ENCODE results near the gene MYO1D. TPM values are rescaled to one million over a fixed set of nuclear protein-coding genes. Genes with fewer than 3 reads are reported as not detected.

The MYO1D gene
- total and polyA plus RNA-seq, 2 of the 13 experiments (the other 11 are each of a cell fraction or from before 2014, with no cell fraction given) = 13.2 to 17.3 TPM

GRCh38 chr17:32913593-32913992 is 36.7 kb upstream of the MYO1D start:
- intact Hi-C loops (cut with micrococcal nuclease; ENCODE audit: unreplicated experiment) = no loop called here
- no peak overlapping the region for H3K27ac ChIP-seq (ENCODE audit: extremely low read length, insufficient read depth, low read length)
- DNase-seq (ENCODE audit: low spot score) (no peak), ATAC-seq (no peak), FAIRE-seq (no peak)
- H3K27me3 ChIP-seq (ENCODE audit: control insufficient read depth in 1 of 2, insufficient read depth in 2 of 2, low read length in 2 of 2) = no peaks in the 10 kb centered on the region
- H3K4me2 ChIP-seq (ENCODE audit: low read depth, low read length) = no peak overlapping the region
- H3K9ac ChIP-seq (ENCODE audit: insufficient read depth, low read depth, low read length) = no peak overlapping the region
- ChIA-PET POLR2A (no interaction called here), CTCF (ENCODE audit: low intra/inter-chr PET ratio, low total read pairs) (no interaction called here)
- H4K20me1 ChIP-seq (ENCODE audit: insufficient read depth, low read length) = no peaks in the 10 kb centered on the region
- H3K79me2 ChIP-seq (ENCODE audit: insufficient read depth, low read length) = no peaks in the 10 kb centered on the region
- no peaks in the 10 kb centered on the region for H3K36me3 ChIP-seq (replicated peaks in 1 of 2; ENCODE audit: control insufficient read depth in 1 of 2, insufficient read depth in 2 of 2, low read length in 2 of 2)
- peaks cover 84% of the 10 kb centered on the region for H3K4me1 ChIP-seq (ENCODE audit: insufficient read depth, low read length)
- no peaks in the 10 kb centered on the region for H3K9me3 ChIP-seq (ENCODE audit: low read length)
- H3K4me3 ChIP-seq (replicated peaks in 1 of 3; ENCODE audit: insufficient read depth in 1 of 3, low read depth in 2 of 3, low read length in 3 of 3) = no peak overlapping the region
- BruUV-seq (replicated peaks) = no TSS peak
- no peak overlapping the region for H2AFZ ChIP-seq (ENCODE audit: low read length)
- TF ChIP-seq TBP (CRISPR knock-in tag; IDR thresholded peaks at IDR 0.05) = no peak
- TF ChIP-seq ZNF589 (CRISPR knock-in tag; conservative IDR thresholded peaks at IDR 0.05) = no peak
- peak; percentile 79 for TF ChIP-seq ZNF770 (CRISPR knock-in tag; IDR thresholded peaks at IDR 0.05)
- WGBS (ENCODE audit: low lambda C conversion rate) = 58% methylated on average over 7 of the region's 7 CpGs
- in situ Hi-C loops (cut with HindIII; ENCODE audit: extremely low pct_ligation_motif_present, low pct_unique_long_range_greater_than_20kb) = loop anchor here (5.0 kb wide), 1 partner anchor 131 kb away; no protein-coding TSS in a partner anchor

- DNase-seq (ENCODE audit: low spot score) = peak; percentile 84
- Histone ChIP-seq H3K4me2 (ENCODE audit: low read depth, low read length) (peak overlapping the region; percentile 86), H3K4me3 (replicated peaks in 1 of 3; ENCODE audit: insufficient read depth in 1 of 3, low read depth in 2 of 3, low read length in 3 of 3) (peak overlapping the region; percentile 42 to 65 (median 49))
- TF ChIP-seq RBFOX2 (IDR thresholded peaks at IDR 0.05; ENCODE audit: low read depth, low read length) (no peak), MAZ (IDR thresholded peaks at IDR 0.05; ENCODE audit: borderline replicate concordance, low read depth, low read length) (no peak), MAZ (CRISPR knock-in tag; IDR thresholded peaks at IDR 0.05; ENCODE audit: low read depth) (0 out of 2 replicates have a peak, but pooled peaks have one; percentile 29), CENPX (CRISPR knock-in tag; IDR thresholded peaks at IDR 0.05) (no peak), GLI4 (CRISPR knock-in tag; IDR thresholded peaks at IDR 0.05; ENCODE audit: borderline replicate concordance) (no peak), ZFAT (CRISPR knock-in tag; conservative IDR thresholded peaks at IDR 0.05) (no peak), NFKB2 (CRISPR knock-in tag; IDR thresholded peaks at IDR 0.05; ENCODE audit: borderline replicate concordance) (no peak), ARNTL (CRISPR knock-in tag; IDR thresholded peaks at IDR 0.05) (no peak), ZNF577 (CRISPR knock-in tag; IDR thresholded peaks at IDR 0.05; ENCODE audit: borderline replicate concordance, low read depth) (no peak)
- TF ChIP-seq, protein P1, sequence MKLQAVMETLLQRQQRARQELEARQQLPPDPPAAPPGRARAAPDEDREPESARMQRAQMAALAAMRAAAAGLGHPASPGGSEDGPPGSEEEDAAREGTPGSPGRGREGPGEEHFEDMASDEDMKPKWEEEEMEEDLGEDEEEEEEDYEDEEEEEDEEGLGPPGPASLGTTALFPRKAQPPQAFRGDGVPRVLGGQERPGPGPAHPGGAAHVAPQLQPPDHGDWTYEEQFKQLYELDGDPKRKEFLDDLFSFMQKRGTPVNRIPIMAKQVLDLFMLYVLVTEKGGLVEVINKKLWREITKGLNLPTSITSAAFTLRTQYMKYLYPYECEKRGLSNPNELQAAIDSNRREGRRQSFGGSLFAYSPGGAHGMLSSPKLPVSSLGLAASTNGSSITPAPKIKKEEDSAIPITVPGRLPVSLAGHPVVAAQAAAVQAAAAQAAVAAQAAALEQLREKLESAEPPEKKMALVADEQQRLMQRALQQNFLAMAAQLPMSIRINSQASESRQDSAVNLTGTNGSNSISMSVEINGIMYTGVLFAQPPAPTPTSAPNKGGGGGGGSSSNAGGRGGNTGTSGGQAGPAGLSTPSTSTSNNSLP (IDR thresholded peaks at IDR 0.05; ENCODE audit: low read depth, low read length) = peak; percentile 38; the same call in 1 of the 2 replicates
These were observed 35.4 kb upstream of the MYO1D start for GRCh38 chr17:32912218-32912897.

More at GRCh38 chr17:32912218-32912897, 35.4 kb upstream of the MYO1D start:
- CTCF ChIA-PET (ENCODE audit: low intra/inter-chr PET ratio, low total read pairs) = no interaction called here
- Histone ChIP-seq H4K20me1 (ENCODE audit: insufficient read depth, low read length) (no peaks in the 10 kb centered on the region), H3K27ac (ENCODE audit: extremely low read length, insufficient read depth, low read length) (peak overlapping the region; percentile 44), H3K27me3 (ENCODE audit: control insufficient read depth in 1 of 2, insufficient read depth in 2 of 2, low read length in 2 of 2) (no peaks in the 10 kb centered on the region), H3K36me3 (replicated peaks in 1 of 2; ENCODE audit: control insufficient read depth in 1 of 2, insufficient read depth in 2 of 2, low read length in 2 of 2) (no peaks in the 10 kb centered on the region), H3K79me2 (ENCODE audit: insufficient read depth, low read length) (no peaks in the 10 kb centered on the region), H3K9ac (ENCODE audit: insufficient read depth, low read depth, low read length) (peak overlapping the region; percentile 50), H3K4me1 (ENCODE audit: insufficient read depth, low read length) (peaks cover 72% of the 10 kb centered on the region), H2AFZ (ENCODE audit: low read length) (peak overlapping the region; percentile 55), H3K9me3 (ENCODE audit: low read length) (no peaks in the 10 kb centered on the region)
- BruUV-seq (replicated peaks) = no TSS peak
- intact Hi-C loops (cut with micrococcal nuclease; ENCODE audit: unreplicated experiment) (no loop called here), in situ Hi-C loops (cut with HindIII; ENCODE audit: extremely low pct_ligation_motif_present, low pct_unique_long_range_greater_than_20kb) (loop anchor here (5.0 kb wide), 1 partner anchor 130 kb away; no protein-coding TSS in a partner anchor)
- ATAC-seq (peak; percentile 93), FAIRE-seq (peak; percentile 95)
- WGBS (ENCODE audit: low lambda C conversion rate) = 3% methylated on average over 10 of the region's 10 CpGs
- POLR2A ChIA-PET = interaction anchor here (1.5 kb wide), 1 partner anchor 118 kb away, joined by 4 read pairs; no protein-coding TSS in a partner anchor

Measured in HepG2 (cell line).